Measurements from ENCODE around the gene FSIP2. TPM values are rescaled to one million over a fixed set of nuclear protein-coding genes. Genes with fewer than 3 reads are reported as not detected.

Gene FSIP2
- total and polyA plus RNA-seq, 2 of the 13 experiments (the other 11 are each of a cell fraction or from before 2014, with no cell fraction given) = 0.01 to 0.07 TPM

DNA sequence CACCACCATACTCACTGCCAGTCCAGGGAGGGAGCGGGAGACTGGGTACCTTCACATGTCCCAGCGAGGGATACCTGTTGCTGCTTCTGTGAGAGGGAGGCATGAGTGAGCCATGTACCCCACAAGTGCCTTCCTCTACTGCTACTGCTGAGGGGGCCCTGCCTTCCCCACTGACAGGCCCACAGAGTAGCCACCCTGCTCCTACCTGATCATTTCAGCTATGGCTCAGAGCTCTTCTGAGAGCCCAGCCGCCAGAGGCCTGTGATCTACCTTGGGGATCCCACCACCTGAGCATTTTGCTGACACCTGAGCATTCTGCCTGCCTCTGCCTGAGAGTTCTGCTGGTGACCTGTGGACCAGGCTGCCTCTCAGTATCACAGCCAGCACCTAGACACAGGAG, 137.6 kb downstream of the FSIP2 start (continued):
- TF ChIP-seq, protein P1, sequence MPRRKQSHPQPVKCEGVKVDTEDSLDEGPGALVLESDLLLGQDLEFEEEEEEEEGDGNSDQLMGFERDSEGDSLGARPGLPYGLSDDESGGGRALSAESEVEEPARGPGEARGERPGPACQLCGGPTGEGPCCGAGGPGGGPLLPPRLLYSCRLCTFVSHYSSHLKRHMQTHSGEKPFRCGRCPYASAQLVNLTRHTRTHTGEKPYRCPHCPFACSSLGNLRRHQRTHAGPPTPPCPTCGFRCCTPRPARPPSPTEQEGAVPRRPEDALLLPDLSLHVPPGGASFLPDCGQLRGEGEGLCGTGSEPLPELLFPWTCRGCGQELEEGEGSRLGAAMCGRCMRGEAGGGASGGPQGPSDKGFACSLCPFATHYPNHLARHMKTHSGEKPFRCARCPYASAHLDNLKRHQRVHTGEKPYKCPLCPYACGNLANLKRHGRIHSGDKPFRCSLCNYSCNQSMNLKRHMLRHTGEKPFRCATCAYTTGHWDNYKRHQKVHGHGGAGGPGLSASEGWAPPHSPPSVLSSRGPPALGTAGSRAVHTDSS (CRISPR knock-in tag; conservative IDR thresholded peaks at IDR 0.05) = no peak
- TF ChIP-seq PHF5A (CRISPR knock-in tag; IDR thresholded peaks at IDR 0.05; ENCODE audit: low read depth, unreplicated experiment) (no peak), KDM5B (CRISPR knock-in tag; IDR thresholded peaks at IDR 0.05; ENCODE audit: borderline replicate concordance) (no peak), SP140L (CRISPR knock-in tag; IDR thresholded peaks at IDR 0.05; ENCODE audit: borderline replicate concordance) (no peak), DPF2 (CRISPR knock-in tag; IDR thresholded peaks at IDR 0.05; ENCODE audit: borderline replicate concordance, low read depth) (no peak), TGIF2 (CRISPR knock-in tag; IDR thresholded peaks at IDR 0.05) (no peak), NFRKB (IDR thresholded peaks at IDR 0.05) (no peak), CEBPB (IDR thresholded peaks at IDR 0.05; ENCODE audit: borderline replicate concordance, low read depth, low read length) (no peak)
- TF ChIP-seq, protein P2, sequence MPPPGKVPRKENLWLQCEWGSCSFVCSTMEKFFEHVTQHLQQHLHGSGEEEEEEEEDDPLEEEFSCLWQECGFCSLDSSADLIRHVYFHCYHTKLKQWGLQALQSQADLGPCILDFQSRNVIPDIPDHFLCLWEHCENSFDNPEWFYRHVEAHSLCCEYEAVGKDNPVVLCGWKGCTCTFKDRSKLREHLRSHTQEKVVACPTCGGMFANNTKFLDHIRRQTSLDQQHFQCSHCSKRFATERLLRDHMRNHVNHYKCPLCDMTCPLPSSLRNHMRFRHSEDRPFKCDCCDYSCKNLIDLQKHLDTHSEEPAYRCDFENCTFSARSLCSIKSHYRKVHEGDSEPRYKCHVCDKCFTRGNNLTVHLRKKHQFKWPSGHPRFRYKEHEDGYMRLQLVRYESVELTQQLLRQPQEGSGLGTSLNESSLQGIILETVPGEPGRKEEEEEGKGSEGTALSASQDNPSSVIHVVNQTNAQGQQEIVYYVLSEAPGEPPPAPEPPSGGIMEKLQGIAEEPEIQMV (CRISPR knock-in tag; IDR thresholded peaks at IDR 0.05; ENCODE audit: low read depth) = no peak

DNA sequence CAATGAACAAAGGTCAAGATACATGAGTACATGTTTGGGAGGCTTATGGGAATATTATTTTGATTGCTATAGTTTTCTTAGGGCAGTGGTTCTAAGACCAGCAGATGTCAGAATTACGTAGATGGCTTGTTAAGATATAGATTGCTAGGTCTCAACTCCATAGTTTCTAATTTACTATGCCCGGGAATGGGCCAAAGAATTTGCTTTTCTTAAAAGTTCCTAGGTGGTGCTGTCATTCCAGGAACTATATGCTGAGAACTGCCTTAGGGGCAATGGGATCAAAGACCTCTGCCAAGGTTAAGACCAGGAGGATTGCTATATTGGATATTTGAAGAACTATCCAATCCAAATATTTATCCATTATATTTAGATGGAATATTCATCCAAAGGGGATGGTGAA, 141.8 kb downstream of the FSIP2 start:
- H3K9ac ChIP-seq (ENCODE audit: insufficient read depth, low read depth, low read length) = no peak overlapping the region
- 64% methylated on average over 2 of the region's 2 CpGs for WGBS (ENCODE audit: low lambda C conversion rate)
- no peaks in the 10 kb centered on the region for H3K79me2 ChIP-seq (ENCODE audit: insufficient read depth, low read length)
- in situ Hi-C loops (cut with HindIII; ENCODE audit: extremely low pct_ligation_motif_present, low pct_unique_long_range_greater_than_20kb) = no loop called here
- FAIRE-seq = no peak
- no peaks in the 10 kb centered on the region for H3K36me3 ChIP-seq (replicated peaks in 1 of 2; ENCODE audit: control insufficient read depth in 1 of 2, insufficient read depth in 2 of 2, low read length in 2 of 2)
- no peak for ATAC-seq
- H4K20me1 ChIP-seq (ENCODE audit: insufficient read depth, low read length) = no peaks in the 10 kb centered on the region
- no peak for DNase-seq (ENCODE audit: low spot score)
- no peak overlapping the region for H3K4me2 ChIP-seq (ENCODE audit: low read depth, low read length)
- no peaks in the 10 kb centered on the region for H3K27me3 ChIP-seq (ENCODE audit: control insufficient read depth in 1 of 2, insufficient read depth in 2 of 2, low read length in 2 of 2)
- no peaks in the 10 kb centered on the region for H3K4me1 ChIP-seq (ENCODE audit: insufficient read depth, low read length)
- no TSS peak for BruUV-seq (replicated peaks)
- H3K27ac ChIP-seq (ENCODE audit: extremely low read length, insufficient read depth, low read length) = no peak overlapping the region
- no peak overlapping the region for H2AFZ ChIP-seq (ENCODE audit: low read length)
- POLR2A ChIA-PET = no interaction called here
- CTCF ChIA-PET (ENCODE audit: low intra/inter-chr PET ratio, low total read pairs) = no interaction called here
- TF ChIP-seq ZNF557 (CRISPR knock-in tag; IDR thresholded peaks at IDR 0.05) (no peak), ZSCAN20 (CRISPR knock-in tag; IDR thresholded peaks at IDR 0.05; ENCODE audit: borderline replicate concordance) (no peak), ZNF598 (CRISPR knock-in tag; IDR thresholded peaks at IDR 0.05; ENCODE audit: borderline replicate concordance) (no peak), STAG1 (CRISPR knock-in tag; IDR thresholded peaks at IDR 0.05) (no peak; the same call in 1 of the 2 replicates), HMG20A (CRISPR knock-in tag; IDR thresholded peaks at IDR 0.05; ENCODE audit: borderline replicate concordance) (no peak), ARNT (IDR thresholded peaks at IDR 0.05) (no peak)
- intact Hi-C loops (cut with micrococcal nuclease; ENCODE audit: unreplicated experiment) = no loop called here
- H3K4me3 ChIP-seq (replicated peaks in 1 of 3; ENCODE audit: insufficient read depth in 1 of 3, low read depth in 2 of 3, low read length in 3 of 3) = no peak overlapping the region
- H3K9me3 ChIP-seq (ENCODE audit: low read length) = no peaks in the 10 kb centered on the region
